ENCODE data around the gene MBNL1. TPM values are rescaled to one million over a fixed set of nuclear protein-coding genes. Genes with fewer than 3 reads are reported as not detected.
"Not testable (repeated sequence)": the region's sequence is repeated elsewhere in the genome, so short reads cannot be mapped to it uniquely, and the experiment has no call there.

MBNL1 gene
- total RNA-seq, 1 donor from 2014 or later: 36.2 TPM

GRCh38 chr3:152331998-152332397 is 63.3 kb downstream of the MBNL1 start:
- H3K27me3 Mint-ChIP-seq (ENCODE audit: low read depth): no peaks in the 10 kb centered on the region
- peaks cover 4% of the 10 kb centered on the region for H3K36me3 Mint-ChIP-seq (ENCODE audit: low read depth)
- H3K4me3 Mint-ChIP-seq: no peak overlapping the region
- no peaks in the 10 kb centered on the region for H3K9me3 Mint-ChIP-seq
- H3K4me1 Mint-ChIP-seq: peaks cover 10% of the 10 kb centered on the region
- no peak for TF ChIP-seq CTCF (conservative IDR thresholded peaks at IDR 0.05)
- H3K27ac Mint-ChIP-seq (ENCODE audit: unreplicated experiment): no peak overlapping the region
- no peak for DNase-seq (ENCODE audit: low read depth, low spot score)

GRCh38 chr3:152333928-152334327 is 65.2 kb downstream of the MBNL1 start:
- Mint-ChIP-seq H3K27me3 (ENCODE audit: low read depth) (no peaks in the 10 kb centered on the region), H3K4me1 (peaks cover 5% of the 10 kb centered on the region), H3K36me3 (ENCODE audit: low read depth) (peaks cover 2% of the 10 kb centered on the region), H3K4me3 (no peak overlapping the region), H3K9me3 (no peaks in the 10 kb centered on the region), H3K27ac (ENCODE audit: unreplicated experiment) (no peak overlapping the region)
- TF ChIP-seq CTCF (conservative IDR thresholded peaks at IDR 0.05): no peak
- no peak for DNase-seq (ENCODE audit: low read depth, low spot score)

GRCh38 chr3:152334761-152335160 is 66.0 kb downstream of the MBNL1 start:
- H3K4me3 Mint-ChIP-seq: no peak overlapping the region
- no peak for TF ChIP-seq CTCF (conservative IDR thresholded peaks at IDR 0.05)
- no peak for DNase-seq (ENCODE audit: low read depth, low spot score)
- peaks cover 4% of the 10 kb centered on the region for H3K4me1 Mint-ChIP-seq
- H3K27ac Mint-ChIP-seq (ENCODE audit: unreplicated experiment): no peak overlapping the region
- H3K9me3 Mint-ChIP-seq: no peaks in the 10 kb centered on the region
- H3K27me3 Mint-ChIP-seq (ENCODE audit: low read depth): no peaks in the 10 kb centered on the region
- H3K36me3 Mint-ChIP-seq (ENCODE audit: low read depth): peaks cover 2% of the 10 kb centered on the region

- H3K9me3 Mint-ChIP-seq: no peaks in the 10 kb centered on the region
- TF ChIP-seq CTCF (conservative IDR thresholded peaks at IDR 0.05): no peak
- H3K36me3 Mint-ChIP-seq (ENCODE audit: low read depth): peaks cover 2% of the 10 kb centered on the region
- no peak for DNase-seq (ENCODE audit: low read depth, low spot score)
- no peak overlapping the region for H3K27ac Mint-ChIP-seq (ENCODE audit: unreplicated experiment)
- H3K4me3 Mint-ChIP-seq: no peak overlapping the region
- peaks cover 4% of the 10 kb centered on the region for H3K4me1 Mint-ChIP-seq
- no peaks in the 10 kb centered on the region for H3K27me3 Mint-ChIP-seq (ENCODE audit: low read depth)
Measured at GRCh38 chr3:152335273-152335672, 66.5 kb downstream of the MBNL1 start.

GRCh38 chr3:152337337-152337736 is 68.6 kb downstream of the MBNL1 start:
- H3K4me3 Mint-ChIP-seq; H3K27me3 Mint-ChIP-seq (ENCODE audit: low read depth); H3K4me1 Mint-ChIP-seq; H3K9me3 Mint-ChIP-seq; DNase-seq (ENCODE audit: low read depth, low spot score); H3K27ac Mint-ChIP-seq (ENCODE audit: unreplicated experiment); H3K36me3 Mint-ChIP-seq (ENCODE audit: low read depth): not testable (repeated sequence)

- Mint-ChIP-seq H3K4me3 (no peak overlapping the region), H3K27me3 (ENCODE audit: low read depth) (no peaks in the 10 kb centered on the region), H3K9me3 (no peaks in the 10 kb centered on the region), H3K4me1 (no peaks in the 10 kb centered on the region), H3K27ac (ENCODE audit: unreplicated experiment) (no peak overlapping the region), H3K36me3 (ENCODE audit: low read depth) (peaks cover 2% of the 10 kb centered on the region)
- TF ChIP-seq CTCF (conservative IDR thresholded peaks at IDR 0.05): no peak
- DNase-seq (ENCODE audit: low read depth, low spot score): no peak
Measured at GRCh38 chr3:152338159-152338720, 69.5 kb downstream of the MBNL1 start.
